Naive thymus-derived CD8-positive, alpha-beta T cell (primary cell): Measurements from ENCODE around the gene PDE6D. TPM values are rescaled to one million over a fixed set of nuclear protein-coding genes. Genes with fewer than 3 reads are reported as not detected.
"Not testable (repeated sequence)": the region's sequence is repeated elsewhere in the genome, so short reads cannot be mapped to it uniquely, and the experiment has no call there.

Experiments used
- ATAC-seq, 2 donors: fragments of 150-1000 bp; cut with Tn5 transposase in 1 of 2; sonication (Bioruptor Pico), chemical (Tn5 transposase) in 1 of 2; 1 replicate in 1 of 2; 2 replicates in 1 of 2; pipeline ENCODE4 v1.10.0; 2021; ENCODE audit warnings: mild to moderate bottlenecking in 2 of 2, moderate library complexity in 2 of 2
- POLR2A ChIA-PET: fragments of 350-600 bp; sonication (Branson Sonifier 250); formaldehyde crosslinking; loops from one replicate; lab custom pipeline; 2021; ENCODE audit warnings: antibody characterized with exemption; lab: Charles Lee
- DNase-seq, 10 donors: peaks; one replicate each; pipeline versions ENCODE4 v3.0.0 to v3.0.0-alpha.2; 2020 to 2022
- H3K27ac Mint-ChIP-seq, 10 donors: one replicate each; pipeline ENCODE4 v1.8.0; 2020 to 2022; ENCODE audit warnings: mild to moderate bottlenecking in 10 of 10, mixed read lengths in 10 of 10, moderate library complexity in 4 of 10, inconsistent platforms in 1 of 10
- H3K27me3 Mint-ChIP-seq, 5 donors: one replicate each; pipeline ENCODE4 v1.8.0; 2021 to 2022; ENCODE audit warnings: mixed read lengths in 5 of 5
- H3K36me3 Mint-ChIP-seq, 3 donors: one replicate each; pipeline ENCODE4 v1.8.0; 2020 to 2022; ENCODE audit warnings: mixed read lengths in 3 of 3, mild to moderate bottlenecking in 2 of 3, inconsistent platforms in 1 of 3
- H3K4me1 Mint-ChIP-seq, 4 donors: one replicate each; pipeline ENCODE4 v1.8.0; 2021 to 2022; ENCODE audit warnings: mixed read lengths in 4 of 4
- H3K4me3 Mint-ChIP-seq, 10 donors: one replicate each; pipeline ENCODE4 v1.8.0; 2020 to 2022; ENCODE audit warnings: mild to moderate bottlenecking in 10 of 10, mixed read lengths in 10 of 10, moderate library complexity in 6 of 10, inconsistent platforms in 1 of 10
- H3K9me3 Mint-ChIP-seq, 9 donors: one replicate each; pipeline ENCODE4 v1.8.0; 2020 to 2022; ENCODE audit warnings: mixed read lengths in 9 of 9, mild to moderate bottlenecking in 3 of 9, inconsistent platforms in 1 of 9, moderate library complexity in 1 of 9
- polyA plus RNA-seq, 3 donors: library from polyadenylated mRNA; unstranded; fragments of 300-500 nt; fragmentation: Illumina TruSeq; gene quantifications; one replicate each; pipeline ENCODE4 v1.2.3, GENCODE V29; 2021
- total RNA-seq, 8 experiments: library from RNA in 2 of 8; stranded (reverse) in 2 of 8; gene quantifications; one replicate each; pipeline ENCODE4 v1.2.3 and lab custom pipeline; 2021 to 2026

PDE6D gene
- total and polyA plus RNA-seq, 5 experiments from 2014 or later: 24.7 to 59.5 (median 47.9) TPM

- POLR2A ChIA-PET: no interaction called here
- peak overlapping the region in 4 of 10 donors; percentile 11 to 81 (median 40) for H3K27ac Mint-ChIP-seq
These were observed 16.3 kb downstream of the PDE6D start for GRCh38 chr2:231764760-231765159.

DNA sequence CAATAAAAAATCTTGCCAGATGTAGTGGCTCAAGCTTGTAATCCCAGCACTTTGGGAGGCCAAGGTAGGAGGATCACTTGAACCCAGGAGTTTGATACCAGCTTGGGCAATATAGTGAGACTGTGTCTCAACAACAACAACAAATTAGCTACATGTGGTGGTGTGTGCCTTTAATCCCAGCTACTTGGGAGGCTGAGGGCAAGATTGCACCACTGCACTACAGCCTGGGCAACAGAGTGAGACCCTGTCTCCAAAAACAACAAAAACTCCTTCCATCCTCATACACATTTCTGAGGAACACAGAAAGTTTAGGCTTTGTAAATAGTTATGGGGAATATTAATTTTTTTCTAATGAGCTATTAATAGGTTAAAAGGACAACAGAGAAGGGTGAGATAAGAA lies 17.0 kb downstream of the PDE6D start:
- no peaks in the 10 kb centered on the region for H3K9me3 Mint-ChIP-seq
- DNase-seq: no peak
- H3K27me3 Mint-ChIP-seq: no peaks in the 10 kb centered on the region
- H3K36me3 Mint-ChIP-seq: peaks cover 0 to 6% (median 0%) of the 10 kb centered on the region in 3 donors
- H3K27ac Mint-ChIP-seq: no peak overlapping the region
- ATAC-seq: no peak
- H3K4me3 Mint-ChIP-seq: no peak overlapping the region
- H3K4me1 Mint-ChIP-seq: peaks cover 12 to 19% (median 17%) of the 10 kb centered on the region in 4 donors
- POLR2A ChIA-PET: no interaction called here

More at GRCh38 chr2:231764760-231765159, 16.3 kb downstream of the PDE6D start:
- H3K4me3 Mint-ChIP-seq: no peak overlapping the region
- no peaks in the 10 kb centered on the region for H3K27me3 Mint-ChIP-seq
- DNase-seq (no peak), ATAC-seq (no peak)
- no peaks in the 10 kb centered on the region for H3K9me3 Mint-ChIP-seq
- peaks cover 12 to 25% (median 17%) of the 10 kb centered on the region in 4 donors for H3K4me1 Mint-ChIP-seq
- H3K36me3 Mint-ChIP-seq: peaks cover 0 to 6% (median 0%) of the 10 kb centered on the region in 3 donors

DNA sequence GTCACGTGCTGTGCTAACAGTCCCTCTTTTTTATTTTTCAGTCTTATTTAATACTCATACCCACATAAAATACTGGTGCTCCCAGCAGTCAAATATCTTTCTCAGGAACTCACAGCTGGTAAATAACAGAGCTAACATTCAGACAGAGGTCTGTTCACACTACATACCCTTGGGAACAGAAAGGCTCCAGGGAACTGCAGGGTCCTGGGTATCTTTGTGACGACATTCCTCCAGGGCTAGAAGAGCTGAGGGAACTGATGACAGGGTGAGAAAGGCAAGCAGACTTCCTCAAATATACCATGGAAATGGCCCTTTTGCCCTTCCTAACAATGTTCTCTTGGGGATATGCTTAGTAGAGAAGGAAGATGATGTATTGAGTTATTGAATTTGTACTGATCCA lies 19.3 kb downstream of the PDE6D start:
- H3K27ac Mint-ChIP-seq: no peak overlapping the region
- no peaks in the 10 kb centered on the region for H3K27me3 Mint-ChIP-seq
- H3K9me3 Mint-ChIP-seq: no peaks in the 10 kb centered on the region
- POLR2A ChIA-PET: no interaction called here
- ATAC-seq (no peak), DNase-seq (no peak)
- peaks cover 12 to 19% (median 17%) of the 10 kb centered on the region in 4 donors for H3K4me1 Mint-ChIP-seq
- H3K36me3 Mint-ChIP-seq: peaks cover 0 to 6% (median 0%) of the 10 kb centered on the region in 3 donors
- no peak overlapping the region for H3K4me3 Mint-ChIP-seq

DNA sequence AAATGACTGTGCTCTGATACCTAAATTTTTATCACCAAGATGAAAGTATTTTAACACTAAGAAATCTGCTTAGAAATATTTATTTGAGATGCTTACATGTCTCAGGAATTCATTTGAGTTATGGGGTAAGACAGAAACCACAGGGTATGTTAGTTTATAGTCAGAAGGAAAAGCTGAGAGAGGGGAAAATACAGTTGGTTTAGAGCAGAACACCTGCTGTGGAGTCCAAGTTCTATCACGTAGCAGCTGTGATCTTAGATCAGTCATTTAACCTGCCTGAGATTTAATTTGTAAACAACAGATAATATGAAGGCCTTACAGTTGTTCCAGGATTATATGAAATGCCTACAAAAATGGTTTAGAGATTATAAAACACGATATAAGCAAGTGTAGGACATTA lies 29.0 kb downstream of the PDE6D start:
- peaks cover 0 to 2% (median 0%) of the 10 kb centered on the region in 3 donors for H3K36me3 Mint-ChIP-seq
- ATAC-seq (no peak), DNase-seq (no peak)
- peaks cover 0 to 2% (median 1%) of the 10 kb centered on the region in 4 donors for H3K4me1 Mint-ChIP-seq
- no peaks in the 10 kb centered on the region for H3K27me3 Mint-ChIP-seq
- no peak overlapping the region for H3K27ac Mint-ChIP-seq
- H3K9me3 Mint-ChIP-seq: no peaks in the 10 kb centered on the region
- no peak overlapping the region for H3K4me3 Mint-ChIP-seq
- POLR2A ChIA-PET: no interaction called here

DNA sequence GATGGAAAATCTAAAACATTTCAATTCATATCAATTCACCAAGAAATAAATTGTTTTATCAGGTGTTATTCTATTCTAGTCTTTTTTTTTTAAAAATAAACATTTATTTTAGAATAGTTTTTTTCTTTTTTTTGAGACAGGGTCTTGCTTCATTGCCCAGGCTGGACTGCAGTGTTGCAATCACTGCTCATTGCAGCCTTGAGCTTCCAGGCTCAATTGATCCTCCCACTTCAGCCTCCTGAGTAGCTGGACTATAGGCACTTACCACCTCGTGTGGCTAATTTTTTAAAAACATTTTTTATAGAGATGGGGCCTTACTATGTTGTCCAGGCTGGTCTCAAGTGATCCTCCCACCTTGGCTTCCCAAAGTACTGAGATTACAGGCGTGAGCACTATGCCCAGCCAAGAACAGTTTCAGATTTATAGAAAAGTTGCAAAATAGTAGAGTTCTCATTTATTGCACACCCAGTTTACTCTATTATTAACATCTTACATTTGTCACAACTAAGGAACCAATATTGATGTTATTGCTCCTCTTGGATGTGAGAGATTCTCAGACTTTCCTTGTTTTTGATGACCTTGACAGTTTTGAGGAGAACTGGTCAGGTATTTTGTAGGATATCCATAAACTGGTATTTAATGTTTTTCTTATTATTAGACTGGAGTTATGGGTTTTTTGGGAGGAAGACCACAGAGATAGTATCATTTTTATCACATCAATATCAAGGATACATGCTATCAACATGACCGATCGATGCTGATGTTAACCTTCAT lies 29.9 kb downstream of the PDE6D start:
- Mint-ChIP-seq H3K36me3 (peaks cover 0 to 2% (median 0%) of the 10 kb centered on the region in 3 donors), H3K4me1 (peaks cover 0 to 4% (median 2%) of the 10 kb centered on the region in 4 donors), H3K4me3 (no peak overlapping the region), H3K27me3 (no peaks in the 10 kb centered on the region), H3K9me3 (no peaks in the 10 kb centered on the region), H3K27ac (no peak overlapping the region)
- DNase-seq: no peak
- POLR2A ChIA-PET: no interaction called here
- no peak for ATAC-seq

- POLR2A ChIA-PET, H3K36me3 Mint-ChIP-seq, H3K4me3 Mint-ChIP-seq, H3K4me1 Mint-ChIP-seq, H3K27ac Mint-ChIP-seq, ATAC-seq, DNase-seq, H3K9me3 Mint-ChIP-seq, H3K27me3 Mint-ChIP-seq: not testable (repeated sequence)
These were observed 32.1 kb downstream of the PDE6D start for GRCh38 chr2:231749016-231749415.

GRCh38 chr2:231748153-231748896 lies 32.8 kb downstream of the PDE6D start:
- not testable (repeated sequence) for H3K36me3 Mint-ChIP-seq, H3K27ac Mint-ChIP-seq

GRCh38 chr2:231745303-231746038 lies 35.6 kb downstream of the PDE6D start:
- DNase-seq: no peak
- no peaks in the 10 kb centered on the region for H3K9me3 Mint-ChIP-seq
- H3K27me3 Mint-ChIP-seq: no peaks in the 10 kb centered on the region
- no peak overlapping the region for H3K4me3 Mint-ChIP-seq
- H3K27ac Mint-ChIP-seq: no peak overlapping the region
- no peaks in the 10 kb centered on the region for H3K36me3 Mint-ChIP-seq
- no peak for ATAC-seq
- POLR2A ChIA-PET: no interaction called here
- H3K4me1 Mint-ChIP-seq: peaks cover 0 to 5% (median 2%) of the 10 kb centered on the region in 4 donors

More at GRCh38 chr2:231748153-231748896, 32.8 kb downstream of the PDE6D start:
- ATAC-seq, H3K4me3 Mint-ChIP-seq, H3K27me3 Mint-ChIP-seq, DNase-seq, POLR2A ChIA-PET, H3K4me1 Mint-ChIP-seq, H3K9me3 Mint-ChIP-seq: not testable (repeated sequence)

GRCh38 chr2:231743376-231744116 lies 37.5 kb downstream of the PDE6D start:
- Mint-ChIP-seq H3K9me3 (no peaks in the 10 kb centered on the region), H3K36me3 (peaks cover 0 to 11% (median 2%) of the 10 kb centered on the region in 3 donors), H3K4me1 (peaks cover 0 to 5% (median under 1%) of the 10 kb centered on the region in 4 donors), H3K27ac (peak overlapping the region in 2 of 10 donors; percentile 11 to 18), H3K4me3 (no peak overlapping the region), H3K27me3 (no peaks in the 10 kb centered on the region)
- DNase-seq (no peak), ATAC-seq (no peak)
- POLR2A ChIA-PET: interaction anchor here (0.7 kb wide), 1 partner anchor 485 kb away, joined by 3 read pairs; no protein-coding TSS in a partner anchor

DNA sequence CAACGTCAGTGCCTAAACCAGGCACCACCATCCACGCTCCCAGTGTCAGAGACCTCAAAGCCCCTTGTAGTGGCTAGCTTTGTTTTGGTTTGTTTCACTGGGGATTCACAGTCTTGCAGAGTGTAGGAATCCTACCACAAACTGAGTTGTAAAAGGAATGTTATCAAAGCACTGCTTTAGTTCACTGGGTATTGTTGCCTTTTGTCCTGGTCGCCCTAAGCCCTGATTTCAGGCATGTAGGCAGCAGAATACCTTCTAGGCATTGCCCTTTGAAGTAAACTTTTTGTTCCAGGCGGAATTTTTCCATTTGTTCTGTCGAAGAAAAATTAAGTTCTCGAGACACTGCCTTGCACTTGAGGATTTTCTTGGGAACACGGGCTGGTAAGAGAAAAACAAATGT lies 43.3 kb downstream of the PDE6D start:
- Mint-ChIP-seq H3K9me3 (no peaks in the 10 kb centered on the region), H3K27me3 (no peaks in the 10 kb centered on the region), H3K27ac (no peak overlapping the region), H3K4me3 (no peak overlapping the region), H3K36me3 (peaks cover 0 to 52% (median 17%) of the 10 kb centered on the region in 3 donors), H3K4me1 (peaks cover 0 to 2% (median 0%) of the 10 kb centered on the region in 4 donors)
- POLR2A ChIA-PET: no interaction called here
- DNase-seq (no peak), ATAC-seq (no peak)

- Mint-ChIP-seq H3K27me3 (no peaks in the 10 kb centered on the region), H3K4me1 (peaks cover 0 to 2% (median 0%) of the 10 kb centered on the region in 4 donors), H3K9me3 (no peaks in the 10 kb centered on the region), H3K36me3 (peaks cover 10 to 56% (median 20%) of the 10 kb centered on the region in 3 donors), H3K4me3 (no peak overlapping the region), H3K27ac (no peak overlapping the region)
- POLR2A ChIA-PET: interaction anchor here (1.1 kb wide), 1 partner anchor 8 kb away, joined by 3 read pairs; no protein-coding TSS in a partner anchor
- ATAC-seq (no peak), DNase-seq (no peak)
These were observed 48.5 kb downstream of the PDE6D start for GRCh38 chr2:231732604-231733003.

DNA sequence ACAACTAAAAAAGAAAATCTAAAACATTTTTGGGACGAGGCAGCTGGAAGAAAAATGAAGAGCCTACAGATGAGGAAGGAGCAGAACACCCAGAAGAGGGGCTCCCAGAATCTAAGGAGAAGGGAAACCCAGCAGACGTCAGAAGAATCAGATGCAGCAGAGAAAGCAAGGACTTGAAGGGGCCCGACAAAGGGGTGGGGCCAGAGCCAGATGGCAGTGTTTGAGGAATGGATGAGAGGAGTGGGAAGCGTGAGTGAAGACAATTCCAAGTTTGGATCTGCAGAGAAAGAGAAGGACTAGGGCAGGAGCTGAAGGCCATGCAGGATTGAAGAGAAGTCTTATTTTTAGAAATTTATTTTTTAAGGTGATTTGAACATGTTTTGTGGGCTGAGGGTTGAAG lies 53.5 kb downstream of the PDE6D start:
- ATAC-seq: no peak
- no peak overlapping the region for H3K27ac Mint-ChIP-seq
- H3K4me3 Mint-ChIP-seq: no peak overlapping the region
- H3K4me1 Mint-ChIP-seq: no peaks in the 10 kb centered on the region
- no peaks in the 10 kb centered on the region for H3K27me3 Mint-ChIP-seq
- peaks cover 10 to 23% (median 11%) of the 10 kb centered on the region in 3 donors for H3K36me3 Mint-ChIP-seq
- POLR2A ChIA-PET: interaction anchor here (0.7 kb wide), 1 partner anchor 109 kb away, joined by 5 read pairs; no protein-coding TSS in a partner anchor
- DNase-seq: no peak
- H3K9me3 Mint-ChIP-seq: no peaks in the 10 kb centered on the region
